NT2/D1 (cell line): ENCODE measurements around the gene LDHAL6B.

Source experiments
- DNase-seq: peaks from one replicate; pipeline ENCODE4 v3.0.0-alpha.2; 2011; ENCODE audit warnings: low read depth, low spot score
- H3K27me3 ChIP-seq: 2 replicates; pipeline ENCODE4 v1.6.0; 2011; ENCODE audit warnings: mild to moderate bottlenecking; ENCODE audit not compliant: insufficient read length, insufficient read depth
- H3K36me3 ChIP-seq: 2 replicates; pipeline ENCODE4 v1.6.1; 2011; ENCODE audit warnings: mild to moderate bottlenecking, low read length, mixed read lengths; ENCODE audit not compliant: insufficient read depth, insufficient read length
- H3K4me1 ChIP-seq: 2 replicates; pipeline ENCODE4 v1.5.1; 2011; ENCODE audit not compliant: insufficient read depth, insufficient read length
- H3K4me3 ChIP-seq: 2 replicates; pipeline ENCODE4 v1.5.1; 2011; ENCODE audit warnings: low read depth; ENCODE audit not compliant: insufficient read length
- H3K9ac ChIP-seq: 2 replicates; pipeline ENCODE4 v1.6.0; 2011; ENCODE audit warnings: low read depth; ENCODE audit not compliant: insufficient read length
- H3K9me3 ChIP-seq: 2 replicates; pipeline ENCODE4 v1.5.1; 2011; ENCODE audit warnings: mild to moderate bottlenecking, low read length; ENCODE audit not compliant: insufficient read depth
- SUZ12 ChIP-seq: IDR thresholded peaks from 2 replicates; pipeline ENCODE4 v1.6.1; 2011; ENCODE audit not compliant: insufficient read length, insufficient read depth; ENCODE audit errors: extremely low read depth
- YY1 ChIP-seq: IDR thresholded peaks from 2 replicates; pipeline ENCODE4 v1.6.1; 2011; ENCODE audit not compliant: insufficient read length, insufficient read depth
- ZNF274 ChIP-seq: IDR thresholded peaks from 2 replicates; pipeline ENCODE4 v1.6.1; 2011; ENCODE audit warnings: mild to moderate bottlenecking, low read depth, low read length

LDHAL6B gene

DNA sequence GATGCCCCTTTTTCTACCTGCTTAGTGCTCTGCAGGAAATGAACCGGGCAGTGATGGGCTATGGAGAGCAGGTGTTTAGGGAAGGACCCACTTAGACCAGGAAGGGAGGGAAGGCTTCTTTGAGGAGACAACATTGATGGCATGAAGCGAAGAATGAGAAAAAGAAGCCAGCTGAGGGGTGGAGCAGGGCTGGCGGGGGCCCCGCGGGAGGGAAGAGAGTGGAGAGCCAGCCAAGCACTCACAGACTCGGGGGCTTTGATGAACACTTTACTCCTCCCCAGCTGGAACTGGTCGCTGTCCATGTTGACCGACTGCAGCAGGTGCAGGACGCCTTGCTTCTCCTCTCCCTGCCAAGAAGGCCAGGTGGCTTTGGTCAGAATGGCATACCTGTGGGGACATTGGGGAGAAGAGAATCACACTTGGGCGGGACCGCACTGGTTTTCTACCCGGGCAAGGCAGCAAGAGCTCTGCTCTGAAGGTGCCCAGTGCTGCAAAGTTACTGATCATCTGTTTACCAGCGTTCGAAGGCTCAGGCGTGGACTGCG, 28.4 kb upstream of the LDHAL6B start:
- H3K4me3 ChIP-seq = no peak overlapping the region
- peaks cover 23% of the 10 kb centered on the region for H3K9me3 ChIP-seq
- H3K4me1 ChIP-seq = no peaks in the 10 kb centered on the region
- H3K27me3 ChIP-seq = no peaks in the 10 kb centered on the region
- no peak for DNase-seq
- H3K36me3 ChIP-seq = peaks cover 33% of the 10 kb centered on the region
- H3K9ac ChIP-seq = no peak overlapping the region
- TF ChIP-seq ZNF274 = no peak

DNA sequence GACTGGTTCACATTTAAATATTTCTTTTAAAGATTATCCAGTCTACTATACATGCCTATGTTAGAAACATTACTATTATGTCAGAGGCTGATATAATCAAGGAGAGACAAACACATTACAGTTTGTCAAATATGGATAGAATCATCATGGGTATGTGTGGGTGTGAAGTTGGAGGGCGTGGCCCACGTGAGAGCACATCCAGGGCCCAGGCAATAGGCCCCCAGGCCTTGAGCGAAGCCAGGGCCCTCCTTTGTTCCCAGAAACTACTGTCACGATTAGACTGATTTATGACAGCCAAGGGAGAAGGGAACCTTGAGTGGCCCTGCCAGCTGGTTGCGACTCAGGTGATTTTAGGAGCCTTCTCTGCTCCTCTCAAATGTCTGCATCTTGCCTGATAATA, 26.9 kb upstream of the LDHAL6B start:
- Histone ChIP-seq H3K4me1 (no peaks in the 10 kb centered on the region), H3K27me3 (no peaks in the 10 kb centered on the region), H3K9me3 (peaks cover 18% of the 10 kb centered on the region), H3K4me3 (no peak overlapping the region), H3K9ac (no peak overlapping the region), H3K36me3 (peaks cover 24% of the 10 kb centered on the region)
- no peak for DNase-seq
- TF ChIP-seq YY1 (no peak), ZNF274 (no peak), SUZ12 (no peak)

DNA sequence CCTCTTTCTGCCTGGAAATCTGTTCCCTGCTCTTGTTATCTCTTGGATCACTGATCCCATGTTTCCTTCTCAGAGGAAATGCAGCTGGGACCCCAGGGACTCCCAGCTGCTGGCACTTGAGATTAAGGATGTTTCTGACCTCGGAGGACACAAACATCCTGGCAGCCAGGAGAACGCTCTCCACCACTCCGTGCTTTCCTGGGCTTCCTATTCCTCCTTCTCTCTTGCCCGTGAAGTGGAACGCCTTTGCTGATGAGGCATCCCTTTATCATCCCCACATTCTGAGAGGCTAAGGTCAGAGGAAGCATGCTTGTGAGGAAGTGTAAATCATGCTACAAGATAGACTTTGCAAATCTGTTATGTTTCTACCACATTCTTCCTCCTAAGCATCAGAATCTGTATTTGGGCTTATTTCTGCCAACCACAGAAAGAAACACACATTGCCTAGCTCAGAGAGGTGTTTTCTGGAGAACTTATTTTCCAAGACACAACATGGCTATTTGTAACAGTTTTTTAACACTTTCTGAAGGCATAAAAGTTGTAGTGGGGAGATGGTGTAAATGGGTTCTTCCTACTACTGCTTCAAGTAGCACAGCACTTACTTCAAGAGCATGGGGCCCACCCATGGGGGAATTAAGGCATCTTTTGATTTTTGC, 25.6 kb upstream of the LDHAL6B start:
- peaks cover 26% of the 10 kb centered on the region for H3K36me3 ChIP-seq
- no peak for TF ChIP-seq SUZ12
- TF ChIP-seq YY1 = no peak
- TF ChIP-seq ZNF274 = no peak
- H3K4me3 ChIP-seq = no peak overlapping the region
- no peaks in the 10 kb centered on the region for H3K27me3 ChIP-seq
- DNase-seq = no peak
- H3K4me1 ChIP-seq = no peaks in the 10 kb centered on the region
- H3K9ac ChIP-seq = no peak overlapping the region
- peaks cover 18% of the 10 kb centered on the region for H3K9me3 ChIP-seq

DNA sequence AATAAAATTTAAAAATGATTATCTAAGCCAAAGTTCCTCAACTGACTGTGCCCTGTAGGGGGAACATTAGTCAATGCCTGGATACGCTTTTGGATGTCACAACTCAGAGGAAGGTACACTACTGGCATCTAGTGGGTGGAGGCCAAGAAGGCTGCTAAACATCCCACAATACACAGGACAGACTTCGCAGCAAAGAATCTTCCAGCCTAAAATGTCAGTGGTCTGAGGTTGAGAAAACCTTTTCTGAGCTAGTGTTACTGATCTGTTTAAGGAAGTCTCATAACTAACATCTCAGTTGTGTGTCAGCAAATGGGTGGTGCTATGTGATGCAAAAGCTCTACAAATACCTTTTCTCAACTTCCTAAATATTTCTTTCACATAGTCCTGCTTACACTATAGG, 20.9 kb upstream of the LDHAL6B start:
- Histone ChIP-seq H3K9ac (no peak overlapping the region), H3K4me3 (no peak overlapping the region), H3K27me3 (no peaks in the 10 kb centered on the region), H3K4me1 (no peaks in the 10 kb centered on the region), H3K9me3 (peaks cover 25% of the 10 kb centered on the region), H3K36me3 (peaks cover 28% of the 10 kb centered on the region)
- TF ChIP-seq YY1 (no peak), SUZ12 (no peak), ZNF274 (no peak)
- no peak for DNase-seq

DNA sequence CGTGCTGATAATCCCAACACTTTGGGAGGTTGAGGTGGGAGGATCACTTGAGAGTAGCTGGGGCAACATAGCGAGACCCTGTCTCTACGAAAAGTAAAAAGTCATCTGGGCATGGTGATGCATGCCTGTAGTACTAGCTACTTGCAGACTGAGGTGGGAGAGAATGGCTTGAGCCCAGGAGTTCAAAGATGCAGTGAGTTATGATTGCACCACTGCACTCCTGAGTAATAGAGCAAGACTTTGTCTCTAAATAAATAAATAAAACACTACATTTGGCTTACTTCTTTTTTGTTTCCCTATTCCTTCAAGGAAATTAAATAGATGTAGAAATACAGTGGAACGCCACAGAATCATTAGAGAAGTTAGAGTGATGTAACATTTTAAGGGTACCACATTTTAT, 20.1 kb upstream of the LDHAL6B start:
- no peak overlapping the region for H3K9ac ChIP-seq
- peaks cover 22% of the 10 kb centered on the region for H3K9me3 ChIP-seq
- no peak for TF ChIP-seq YY1
- TF ChIP-seq ZNF274 = no peak
- no peak for TF ChIP-seq SUZ12
- no peaks in the 10 kb centered on the region for H3K27me3 ChIP-seq
- H3K4me3 ChIP-seq = no peak overlapping the region
- peaks cover 32% of the 10 kb centered on the region for H3K36me3 ChIP-seq
- no peak for DNase-seq
- no peaks in the 10 kb centered on the region for H3K4me1 ChIP-seq

DNA sequence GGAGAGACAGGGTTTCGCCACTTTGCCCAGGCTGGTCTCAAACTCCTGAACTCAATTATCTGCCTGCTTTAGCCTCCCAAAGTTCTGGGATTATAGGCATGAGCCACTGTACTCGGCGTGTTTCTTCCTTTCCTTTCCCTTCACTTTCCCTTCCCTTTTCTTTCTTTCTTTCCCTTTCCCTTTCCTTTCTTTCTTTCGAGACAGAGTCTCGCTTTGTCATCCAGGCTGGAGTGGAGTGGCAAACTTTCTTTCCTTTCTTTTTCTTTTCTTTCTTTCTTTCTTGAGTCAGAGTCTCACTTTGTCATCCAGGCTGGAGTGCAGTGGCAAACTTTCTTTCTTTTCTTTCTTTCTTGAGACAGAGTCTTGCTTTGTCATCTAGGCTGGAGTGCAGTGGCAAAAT, 17.4 kb upstream of the LDHAL6B start:
- no peak overlapping the region for H3K4me3 ChIP-seq
- DNase-seq = no peak
- no peak overlapping the region for H3K9ac ChIP-seq
- peaks cover 47% of the 10 kb centered on the region for H3K36me3 ChIP-seq
- TF ChIP-seq ZNF274 (no peak), YY1 (no peak), SUZ12 (no peak)
- no peaks in the 10 kb centered on the region for H3K4me1 ChIP-seq
- H3K9me3 ChIP-seq = peaks cover 7% of the 10 kb centered on the region; the same call in 1 of the 2 replicates
- H3K27me3 ChIP-seq = no peaks in the 10 kb centered on the region

DNA sequence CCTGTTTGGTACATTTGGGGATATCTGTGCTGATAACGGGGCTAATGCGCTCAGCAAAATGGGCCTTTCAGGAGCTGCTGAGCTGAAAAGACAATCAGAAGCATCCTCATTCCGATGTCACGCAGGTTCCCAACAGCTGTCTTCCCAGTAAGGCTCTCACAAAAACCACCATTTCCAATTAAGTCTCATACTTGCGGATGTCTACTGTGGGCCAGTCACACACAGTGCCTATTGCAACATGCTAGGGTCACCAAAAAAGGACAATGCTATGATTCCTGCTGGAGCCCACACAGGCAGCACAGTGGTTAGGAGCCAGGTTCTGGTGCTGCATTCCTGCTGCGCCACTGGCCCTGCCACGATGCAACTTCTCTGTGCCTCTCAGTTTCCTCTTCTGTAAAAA, 16.4 kb upstream of the LDHAL6B start:
- Histone ChIP-seq H3K4me3 (no peak overlapping the region), H3K4me1 (no peaks in the 10 kb centered on the region), H3K9ac (no peak overlapping the region), H3K36me3 (peaks cover 51% of the 10 kb centered on the region), H3K27me3 (no peaks in the 10 kb centered on the region), H3K9me3 (peaks cover 7% of the 10 kb centered on the region; the same call in 1 of the 2 replicates)
- TF ChIP-seq ZNF274 = no peak
- TF ChIP-seq YY1 = no peak
- TF ChIP-seq SUZ12 = no peak
- no peak for DNase-seq

DNA sequence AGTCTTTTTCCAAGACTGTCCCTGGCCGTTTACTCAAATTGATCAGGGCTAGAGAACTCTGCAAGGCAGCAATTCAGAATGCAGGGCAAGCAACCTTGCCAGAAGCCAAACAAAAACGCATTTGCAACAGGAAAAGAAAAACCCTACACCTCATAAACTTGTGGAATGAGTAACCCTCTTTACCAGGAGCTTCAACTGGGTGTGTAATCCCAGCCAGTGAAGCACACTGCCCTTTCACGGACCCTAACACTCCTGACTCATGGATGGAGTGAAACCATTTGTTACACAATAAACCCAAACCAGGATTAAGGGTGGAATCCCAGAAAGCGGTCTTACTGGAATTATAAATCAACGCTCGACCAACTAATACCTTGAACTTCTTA, 14.8 kb upstream of the LDHAL6B start:
- no peak for DNase-seq
- peaks cover 7% of the 10 kb centered on the region; the same call in 1 of the 2 replicates for H3K9me3 ChIP-seq
- H3K4me1 ChIP-seq = no peaks in the 10 kb centered on the region
- no peak overlapping the region for H3K4me3 ChIP-seq
- H3K9ac ChIP-seq = no peak overlapping the region
- H3K36me3 ChIP-seq = peaks cover 50% of the 10 kb centered on the region
- TF ChIP-seq SUZ12 (no peak), ZNF274 (no peak), YY1 (no peak)
- H3K27me3 ChIP-seq = no peaks in the 10 kb centered on the region
